A549 treated with Mapracorat at 1 μM for 4 hours (cell line): Measurements from ENCODE around the gene EPHA7. TPM values are rescaled to one million over a fixed set of nuclear protein-coding genes. Genes with fewer than 3 reads are reported as not detected.

ENCODE experiments used
- total RNA-seq: library from RNA; stranded (reverse); fragments of 200-300 nt; extraction: Qiagen RNA extraction; gene quantifications from 5 replicates; pipeline ENCODE4 v1.2.3, GENCODE V29; 2022

EPHA7 gene
- total RNA-seq = 0.04 to 0.10 TPM (median 0.09 TPM) in 5 replicates

DNA sequence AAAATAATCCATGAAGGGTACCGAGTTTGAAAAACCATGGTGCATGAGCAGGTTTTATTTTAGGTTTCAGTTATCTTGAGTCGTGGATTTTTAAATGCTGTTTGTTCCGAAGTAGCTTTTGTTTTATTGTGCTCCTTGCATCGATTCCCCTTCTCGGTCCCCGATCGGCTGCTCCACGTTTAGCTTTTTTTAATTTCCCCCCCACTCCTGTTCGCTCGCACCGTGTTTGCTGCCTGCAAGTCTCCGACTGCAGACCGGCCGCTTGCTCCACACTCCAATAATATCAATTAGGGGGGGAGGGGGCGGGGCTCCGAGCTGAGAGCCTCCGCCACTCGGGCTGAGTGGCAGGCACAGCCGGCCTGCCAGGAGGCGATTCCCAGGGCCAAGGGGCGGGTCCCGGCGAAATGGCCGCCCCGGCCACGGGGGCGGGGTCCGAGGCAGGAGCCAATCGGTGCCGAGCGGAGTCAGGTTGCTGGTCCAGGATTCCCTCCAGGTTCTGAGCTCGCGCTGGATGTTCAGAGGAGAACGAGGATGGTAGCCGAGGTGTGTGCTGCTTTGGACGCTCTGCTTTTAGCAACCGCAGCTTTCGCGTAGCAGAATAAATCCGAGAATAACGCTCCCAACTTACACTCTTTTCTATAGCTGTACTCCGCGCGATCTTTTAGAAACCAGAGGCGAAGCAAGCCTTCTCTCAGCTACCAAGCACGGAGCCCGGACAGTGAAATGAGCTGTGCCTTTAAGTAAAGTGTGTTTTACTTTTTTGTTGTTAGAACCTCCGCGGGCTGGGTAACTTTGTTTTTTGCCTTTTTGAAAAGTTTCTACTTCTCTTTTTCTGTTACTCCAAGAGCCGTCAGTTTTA is at the start of gene EPHA7:
Gene EPHA7, minus strand, starts transcription at position 256 of the 859 bp plus-strand sequence. Its CDS starts 218 bp downstream, at position 38.

